Mucosa of rectum (tissue), 2 donors: ENCODE data around the gene HCFC2.

Experiments
- H3K27ac ChIP-seq, 2 donors: one replicate each; pipeline ENCODE4 v1.7.0; 2013; ENCODE audit warnings: inconsistent platforms in 2 of 2, low read depth in 2 of 2, low read length in 2 of 2
- H3K27me3 ChIP-seq, 2 donors: one replicate each; pipeline ENCODE4 v1.7.0; 2013; ENCODE audit warnings: low read length in 2 of 2; ENCODE audit not compliant: control insufficient read depth in 2 of 2, insufficient read depth in 2 of 2
- H3K36me3 ChIP-seq, 2 donors: one replicate each; pipeline ENCODE4 v1.7.0; 2013; ENCODE audit warnings: low read length in 2 of 2; ENCODE audit not compliant: control insufficient read depth in 2 of 2, insufficient read depth in 2 of 2
- H3K4me1 ChIP-seq, 2 donors: one replicate each; pipeline ENCODE4 v1.7.0; 2013; ENCODE audit warnings: low read length in 2 of 2, mild to moderate bottlenecking in 1 of 2; ENCODE audit not compliant: control insufficient read depth in 2 of 2, insufficient read depth in 2 of 2
- H3K4me3 ChIP-seq, 2 donors: one replicate each; pipeline ENCODE4 v1.7.0; 2013; ENCODE audit warnings: low read length in 2 of 2
- H3K9ac ChIP-seq, 2 donors: one replicate each; pipeline ENCODE4 v1.7.0; 2013; ENCODE audit warnings: low read length in 2 of 2, low read depth in 1 of 2, mild to moderate bottlenecking in 1 of 2
- H3K9me3 ChIP-seq, 2 donors: one replicate each; pipeline ENCODE4 v1.7.0; 2013; ENCODE audit warnings: low read length in 2 of 2; ENCODE audit not compliant: control insufficient read depth in 2 of 2
- donor health status: healthy.
- donor health status: Normal muscosa, but diverticular disease.

HCFC2 gene

DNA sequence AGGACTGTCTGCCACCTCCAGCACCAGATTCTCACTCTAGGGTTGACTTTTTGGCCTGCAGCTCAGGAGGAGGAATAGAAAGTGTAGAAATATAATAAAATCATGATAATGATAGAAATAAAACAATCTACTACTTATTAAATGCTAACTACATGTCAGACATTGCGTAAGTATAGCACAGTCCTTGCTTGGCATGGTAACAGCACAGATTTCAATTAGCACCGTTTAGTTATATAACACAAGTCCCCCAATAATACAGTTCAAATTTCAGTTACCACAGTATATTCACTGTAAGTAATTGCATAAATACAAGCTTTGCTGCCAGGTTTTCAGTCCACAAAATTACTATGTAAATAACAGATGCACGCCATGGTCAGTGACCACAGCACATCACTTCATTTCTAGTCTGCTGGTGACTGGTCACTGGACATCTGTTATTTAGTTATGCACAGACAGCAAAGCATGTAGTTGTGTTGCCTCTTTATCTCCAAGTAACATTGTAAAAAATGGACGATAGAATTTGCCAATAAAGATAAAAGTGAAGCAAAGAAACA is 7.8 kb upstream of the HCFC2 start:
- H3K27me3 ChIP-seq, result no peaks in the 10 kb centered on the region
- H3K27ac ChIP-seq, result no peak overlapping the region
- H3K9ac ChIP-seq, result no peak overlapping the region
- H3K4me1 ChIP-seq, result peaks cover 0 to 3% of the 10 kb centered on the region in 2 donors
- no peaks in the 10 kb centered on the region for H3K36me3 ChIP-seq
- no peaks in the 10 kb centered on the region for H3K9me3 ChIP-seq
- no peak overlapping the region for H3K4me3 ChIP-seq

- Histone ChIP-seq H3K36me3 (no peaks in the 10 kb centered on the region), H3K27me3 (no peaks in the 10 kb centered on the region), H3K4me1 (peaks cover 0 to 3% of the 10 kb centered on the region in 2 donors), H3K27ac (no peak overlapping the region), H3K9me3 (no peaks in the 10 kb centered on the region), H3K4me3 (no peak overlapping the region), H3K9ac (no peak overlapping the region)
Observed at GRCh38 chr12:104057771-104058197, 6.5 kb upstream of the HCFC2 start.

DNA sequence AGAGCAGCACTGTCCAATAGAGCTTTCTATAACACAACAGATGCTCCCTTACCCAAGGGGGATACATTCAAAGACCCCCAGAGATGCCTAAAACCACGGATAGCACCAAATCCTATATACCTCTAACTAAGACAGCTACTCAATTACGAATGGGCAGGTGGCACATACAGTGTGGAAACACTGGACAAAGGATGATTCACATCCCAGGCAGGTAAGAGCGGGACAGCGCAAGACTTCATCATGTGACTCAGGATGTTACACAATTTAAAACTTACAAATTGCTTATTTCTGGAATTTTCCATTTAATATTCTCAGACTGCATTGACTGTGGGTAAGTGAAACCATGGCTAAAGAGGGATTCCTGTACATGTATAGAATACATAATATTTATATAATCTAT is 5.5 kb upstream of the HCFC2 start:
- H3K9ac ChIP-seq, result no peak overlapping the region
- H3K27ac ChIP-seq, result no peak overlapping the region
- H3K4me3 ChIP-seq, result no peak overlapping the region
- no peaks in the 10 kb centered on the region for H3K36me3 ChIP-seq
- H3K9me3 ChIP-seq, result no peaks in the 10 kb centered on the region
- no peaks in the 10 kb centered on the region for H3K27me3 ChIP-seq
- H3K4me1 ChIP-seq, result peaks cover 5 to 6% of the 10 kb centered on the region in 2 donors

DNA sequence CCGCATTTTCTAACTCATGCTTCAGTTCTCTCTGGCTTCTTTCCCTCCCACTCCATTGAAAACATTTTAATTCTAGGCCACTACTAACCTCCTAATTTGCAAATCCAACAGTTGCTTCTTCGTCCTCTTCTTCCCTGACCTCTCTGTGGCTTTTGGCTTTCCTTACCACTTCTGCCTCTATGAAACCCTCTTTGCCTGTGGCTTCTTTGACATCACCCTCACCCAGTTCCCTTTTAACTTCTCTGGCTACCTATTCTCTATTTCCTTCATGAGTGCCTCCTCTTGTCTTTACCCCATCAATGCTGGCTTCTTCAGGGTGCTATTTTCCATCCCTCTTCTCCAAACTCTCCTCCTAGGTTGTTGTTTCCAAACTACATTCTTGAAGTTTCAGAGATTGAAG is 4.4 kb upstream of the HCFC2 start:
- Histone ChIP-seq H3K9ac (no peak overlapping the region), H3K36me3 (no peaks in the 10 kb centered on the region), H3K9me3 (no peaks in the 10 kb centered on the region), H3K4me3 (no peak overlapping the region), H3K27me3 (no peaks in the 10 kb centered on the region), H3K27ac (no peak overlapping the region), H3K4me1 (peaks cover 6 to 7% of the 10 kb centered on the region in 2 donors)

DNA sequence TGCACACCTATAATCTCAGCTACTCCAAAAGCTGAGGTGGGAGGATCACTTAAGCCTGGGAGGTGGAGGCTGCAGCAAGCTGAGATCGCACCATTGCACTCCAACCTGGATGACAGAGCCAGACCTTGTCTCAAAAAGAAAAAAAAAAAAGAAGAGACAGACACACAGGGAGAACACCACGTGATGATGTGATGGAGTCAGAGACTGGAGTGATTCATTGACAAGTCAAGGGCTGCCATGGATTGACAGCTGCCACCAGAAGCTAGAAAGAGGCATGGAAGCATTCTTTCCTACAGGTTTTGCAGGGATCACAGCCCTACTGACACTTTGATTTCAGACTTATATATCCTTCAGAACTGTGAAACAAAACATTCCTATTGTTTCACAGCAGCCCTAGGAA is 3.5 kb upstream of the HCFC2 start:
- no peaks in the 10 kb centered on the region for H3K27me3 ChIP-seq
- no peak overlapping the region for H3K4me3 ChIP-seq
- no peak overlapping the region for H3K9ac ChIP-seq
- no peaks in the 10 kb centered on the region for H3K36me3 ChIP-seq
- peaks cover 9 to 11% of the 10 kb centered on the region in 2 donors for H3K4me1 ChIP-seq
- no peak overlapping the region for H3K27ac ChIP-seq
- H3K9me3 ChIP-seq, result no peaks in the 10 kb centered on the region

DNA sequence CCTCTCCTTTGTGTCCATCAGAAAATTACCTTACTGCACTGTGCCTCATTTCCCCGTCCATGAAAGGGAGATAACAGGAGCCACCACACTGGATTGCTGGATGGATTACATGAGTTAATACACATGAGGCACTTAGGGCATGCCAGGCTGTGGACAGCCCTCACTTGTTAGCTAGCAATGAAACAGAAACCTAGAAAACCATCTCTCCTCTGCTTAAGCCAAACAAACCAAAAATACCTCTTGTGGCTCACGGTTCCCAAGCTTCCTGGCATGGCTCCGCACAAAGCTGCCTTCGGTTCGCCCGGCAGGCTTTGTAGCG is 660 bp upstream of the HCFC2 start:
- Histone ChIP-seq H3K4me3 (peak overlapping the region; percentile 95 to 97), H3K27ac (peak overlapping the region; percentile 82 to 89), H3K36me3 (peaks cover 0 to 3% of the 10 kb centered on the region in 2 donors), H3K27me3 (no peaks in the 10 kb centered on the region), H3K4me1 (peaks cover 9 to 11% of the 10 kb centered on the region in 2 donors), H3K9me3 (no peaks in the 10 kb centered on the region), H3K9ac (peak overlapping the region; percentile 66 to 86)

GRCh38 chr12:104064842-104065427 is 604 bp downstream of the HCFC2 start:
- Histone ChIP-seq H3K9ac (peak overlapping the region; percentile 66 to 86), H3K27ac (peak overlapping the region; percentile 82 to 89), H3K9me3 (no peaks in the 10 kb centered on the region), H3K4me3 (peak overlapping the region; percentile 95 to 97), H3K36me3 (peaks cover 0 to 3% of the 10 kb centered on the region in 2 donors), H3K4me1 (peaks cover 9 to 11% of the 10 kb centered on the region in 2 donors), H3K27me3 (no peaks in the 10 kb centered on the region)

- Histone ChIP-seq H3K27ac (no peak overlapping the region), H3K4me3 (no peak overlapping the region), H3K4me1 (no peaks in the 10 kb centered on the region), H3K27me3 (no peaks in the 10 kb centered on the region), H3K36me3 (peaks cover 0 to 12% of the 10 kb centered on the region in 2 donors), H3K9me3 (no peaks in the 10 kb centered on the region), H3K9ac (no peak overlapping the region)
Observed at GRCh38 chr12:104072099-104072498, 7.8 kb downstream of the HCFC2 start.

DNA sequence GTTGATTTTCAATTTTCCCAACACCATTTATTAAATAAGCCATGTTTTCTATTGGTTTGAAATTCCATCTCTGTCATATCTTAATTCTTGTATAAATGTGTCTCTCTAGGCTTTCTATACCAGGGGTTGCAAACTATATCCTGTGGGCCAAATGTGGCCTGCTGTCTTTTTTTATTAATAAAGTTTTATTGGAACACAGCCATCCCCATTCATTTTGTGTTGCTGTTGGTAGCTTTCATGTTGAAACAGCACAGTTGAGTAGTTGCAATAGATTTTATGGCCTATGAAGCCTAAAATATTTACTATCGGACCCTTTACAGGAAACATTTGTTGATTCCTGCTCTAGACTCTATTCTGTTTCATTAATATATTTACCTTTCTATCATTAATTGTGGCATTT is 9.4 kb downstream of the HCFC2 start:
- Histone ChIP-seq H3K27me3 (no peaks in the 10 kb centered on the region), H3K9me3 (no peaks in the 10 kb centered on the region), H3K27ac (no peak overlapping the region), H3K4me3 (no peak overlapping the region), H3K4me1 (no peaks in the 10 kb centered on the region), H3K9ac (no peak overlapping the region), H3K36me3 (peaks cover 2 to 9% of the 10 kb centered on the region in 2 donors)

DNA sequence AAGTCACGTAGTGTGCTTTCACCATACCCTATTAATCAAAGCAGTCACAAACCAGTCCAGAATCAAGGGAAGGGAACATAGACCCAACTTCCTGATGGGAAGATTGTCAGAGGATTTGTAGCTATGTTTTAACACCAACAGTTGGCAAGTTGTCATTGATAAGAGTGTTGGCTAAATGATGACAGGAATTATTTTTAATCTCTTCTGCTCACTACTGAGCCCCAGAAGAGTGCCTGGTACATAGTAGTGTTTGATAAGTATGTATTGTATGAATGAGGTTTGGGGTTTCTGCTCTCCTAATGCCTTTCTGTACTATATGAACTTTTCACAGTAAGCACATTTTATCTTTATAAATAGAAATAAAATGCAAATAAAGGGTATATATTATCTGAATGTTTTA is 14.7 kb downstream of the HCFC2 start:
- Histone ChIP-seq H3K27ac (no peak overlapping the region), H3K36me3 (peaks cover 17 to 20% of the 10 kb centered on the region in 2 donors), H3K4me1 (no peaks in the 10 kb centered on the region), H3K9me3 (no peaks in the 10 kb centered on the region), H3K27me3 (no peaks in the 10 kb centered on the region), H3K4me3 (no peak overlapping the region), H3K9ac (no peak overlapping the region)
